AG04450 (cell line): ENCODE results near the gene DEXI. TPM values are rescaled to one million over a fixed set of nuclear protein-coding genes. Genes with fewer than 3 reads are reported as not detected.

Experiments
- CTCF ChIA-PET: fragments of 300-600, 350-600 bp; formaldehyde crosslinking; extraction: SDS; loops from one replicate; lab custom pipeline; 2022; ENCODE audit warnings: antibody characterized with exemption, inconsistent platforms; lab: Charles Lee
- POLR2A ChIA-PET: fragments of 350-600 bp; formaldehyde crosslinking; extraction: SDS; loops from one replicate; lab custom pipeline; 2021; ENCODE audit warnings: antibody characterized with exemption, inconsistent platforms; lab: Yijun Ruan, JAX
- DNase-seq: peaks from one replicate; pipeline ENCODE4 v3.0.0-alpha.2; 2011; ENCODE audit warnings: low read depth, low spot score
- H3K27ac ChIP-seq: one replicate; pipeline ENCODE4 v1.5.1; 2012; ENCODE audit warnings: low read depth, low read length, control low read depth
- H3K27me3 ChIP-seq: one replicate; pipeline ENCODE4 v1.6.0; 2012; ENCODE audit warnings: low read length; ENCODE audit not compliant: control insufficient read depth, insufficient read depth
- H3K4me3 ChIP-seq: 2 replicates; pipeline ENCODE4 v1.5.1; 2011; ENCODE audit warnings: mild to moderate bottlenecking, low read depth, low read length, control low read depth
- H3K9me3 ChIP-seq: 2 replicates; pipeline ENCODE4 v1.5.1; 2012; ENCODE audit warnings: low read length; ENCODE audit not compliant: control insufficient read depth, insufficient read depth
- CTCF ChIP-seq: IDR thresholded peaks from 2 replicates; pipeline ENCODE4 v1.5.1; 2011; ENCODE audit warnings: low read depth, low read length, control low read depth, inconsistent platforms
- polyA plus RNA-seq: library from polyadenylated mRNA; depleted of rRNA; stranded (reverse); fragments of >200 nt; gene quantifications from 2 replicates; pipeline ENCODE4 v1.2.3, GENCODE V29; 2011

The DEXI gene
- polyA plus RNA-seq, 1 experiment: 37.3 TPM

DNA sequence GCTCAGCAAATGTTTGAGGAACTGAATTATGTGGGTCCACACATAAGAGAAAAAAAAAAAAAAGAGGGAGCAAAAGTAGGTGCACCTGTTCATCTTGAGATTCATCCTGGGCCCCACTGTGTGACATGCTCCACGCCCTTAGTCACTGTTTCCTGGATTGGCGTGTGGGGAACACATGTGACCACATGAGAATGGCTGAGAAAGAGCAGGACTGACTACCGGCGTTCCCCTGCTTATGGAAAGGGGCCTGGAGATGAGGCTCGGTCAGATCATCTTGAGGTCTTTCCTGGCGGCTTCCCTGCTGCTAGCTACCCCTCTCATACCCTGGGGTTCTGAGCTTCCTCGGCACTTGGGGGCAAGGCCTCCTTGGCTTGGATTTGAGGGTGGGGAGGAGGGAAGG is 3.9 kb downstream of the DEXI start:
- POLR2A ChIA-PET: no interaction called here
- no peak for TF ChIP-seq CTCF
- CTCF ChIA-PET: no interaction called here
- H3K27ac ChIP-seq: no peak overlapping the region
- H3K27me3 ChIP-seq: no peaks in the 10 kb centered on the region
- no peaks in the 10 kb centered on the region for H3K9me3 ChIP-seq
- DNase-seq: no peak
- H3K4me3 ChIP-seq: no peak overlapping the region

- TF ChIP-seq CTCF: no peak
- no peaks in the 10 kb centered on the region for H3K9me3 ChIP-seq
- no peaks in the 10 kb centered on the region for H3K27me3 ChIP-seq
- DNase-seq: no peak
- no peak overlapping the region for H3K27ac ChIP-seq
- ChIA-PET POLR2A (no interaction called here), CTCF (interaction anchor here (1.4 kb wide), 1 partner anchor 19 kb away, joined by 4 read pairs; no protein-coding TSS in a partner anchor)
- no peak overlapping the region for H3K4me3 ChIP-seq
These were observed 5.0 kb downstream of the DEXI start for GRCh38 chr16:10937068-10937859.

DNA sequence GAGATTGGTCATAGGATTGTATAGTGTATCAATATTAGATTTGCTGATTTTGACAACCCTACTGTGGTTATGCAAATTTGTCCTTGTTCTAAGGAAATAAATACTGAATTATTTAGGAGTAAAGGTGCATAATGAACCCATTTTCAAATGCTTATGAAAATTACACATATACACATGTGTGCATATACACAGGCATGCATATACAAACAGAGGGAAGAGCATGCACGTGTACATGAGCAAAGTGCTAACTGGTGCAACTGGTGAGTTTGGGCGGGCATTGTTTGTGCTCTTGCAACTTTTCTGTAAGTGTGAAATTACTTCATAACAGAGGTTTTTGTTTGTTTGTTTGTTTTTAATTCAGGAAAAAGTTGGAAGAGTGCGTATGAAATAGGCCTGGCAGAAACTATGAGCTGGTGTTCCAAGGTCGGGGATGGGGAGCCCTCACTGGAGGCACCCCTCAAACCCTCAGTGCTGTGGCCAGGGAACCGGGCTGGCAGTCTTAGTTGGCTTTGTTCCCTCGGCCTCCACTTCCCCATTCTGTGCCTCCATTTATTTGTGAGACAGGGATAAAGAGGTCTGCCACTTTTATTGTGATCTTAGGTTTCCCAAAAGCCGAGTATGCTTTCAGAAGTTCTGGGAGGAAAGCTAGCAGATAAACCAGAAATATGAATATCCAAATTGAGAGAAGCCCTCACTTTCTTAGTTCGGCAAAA is 5.8 kb downstream of the DEXI start:
- Histone ChIP-seq H3K27ac (no peak overlapping the region), H3K9me3 (no peaks in the 10 kb centered on the region), H3K4me3 (no peak overlapping the region), H3K27me3 (no peaks in the 10 kb centered on the region)
- DNase-seq: no peak
- CTCF ChIA-PET: interaction anchor here (1.4 kb wide), 1 partner anchor 18 kb away, joined by 4 read pairs; no protein-coding TSS in a partner anchor
- no peak for TF ChIP-seq CTCF
- POLR2A ChIA-PET: no interaction called here

DNA sequence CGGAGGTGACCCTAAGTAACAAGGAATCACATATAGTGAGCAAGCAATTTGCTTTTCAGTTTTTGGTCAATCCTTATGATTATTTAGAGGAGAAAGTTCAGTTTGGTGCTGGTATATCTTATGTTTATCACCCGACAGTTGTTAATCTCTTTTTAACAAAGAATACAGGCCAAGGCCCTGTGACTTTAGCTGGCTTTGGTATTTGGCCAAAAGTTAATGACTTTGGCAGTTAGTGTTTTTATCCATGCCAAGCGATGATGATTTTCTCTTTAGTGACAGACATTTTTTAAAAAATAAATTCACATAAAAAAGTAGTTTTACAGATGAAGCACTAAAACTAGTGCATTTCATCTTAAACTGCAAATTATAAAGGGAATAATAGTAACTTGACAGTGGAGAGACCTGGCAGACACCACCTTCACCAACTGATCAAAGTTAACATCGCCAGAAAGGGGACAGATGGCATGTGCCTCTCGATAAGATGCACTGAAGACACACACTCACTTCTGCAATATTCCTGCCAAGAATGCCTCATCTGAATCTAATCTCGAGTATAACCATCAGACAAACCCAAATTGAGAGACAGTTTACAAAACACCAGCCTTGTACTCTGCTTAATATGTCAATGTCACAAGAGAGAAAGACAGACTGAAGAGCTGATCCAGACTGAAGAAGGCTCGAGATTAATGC is 6.9 kb downstream of the DEXI start:
- ChIA-PET CTCF (no interaction called here), POLR2A (no interaction called here)
- Histone ChIP-seq H3K27me3 (no peaks in the 10 kb centered on the region), H3K27ac (no peak overlapping the region), H3K4me3 (no peak overlapping the region), H3K9me3 (no peaks in the 10 kb centered on the region)
- TF ChIP-seq CTCF: no peak
- DNase-seq: no peak
